ENCODE data around the gene BNC2.

Gene BNC2

DNA sequence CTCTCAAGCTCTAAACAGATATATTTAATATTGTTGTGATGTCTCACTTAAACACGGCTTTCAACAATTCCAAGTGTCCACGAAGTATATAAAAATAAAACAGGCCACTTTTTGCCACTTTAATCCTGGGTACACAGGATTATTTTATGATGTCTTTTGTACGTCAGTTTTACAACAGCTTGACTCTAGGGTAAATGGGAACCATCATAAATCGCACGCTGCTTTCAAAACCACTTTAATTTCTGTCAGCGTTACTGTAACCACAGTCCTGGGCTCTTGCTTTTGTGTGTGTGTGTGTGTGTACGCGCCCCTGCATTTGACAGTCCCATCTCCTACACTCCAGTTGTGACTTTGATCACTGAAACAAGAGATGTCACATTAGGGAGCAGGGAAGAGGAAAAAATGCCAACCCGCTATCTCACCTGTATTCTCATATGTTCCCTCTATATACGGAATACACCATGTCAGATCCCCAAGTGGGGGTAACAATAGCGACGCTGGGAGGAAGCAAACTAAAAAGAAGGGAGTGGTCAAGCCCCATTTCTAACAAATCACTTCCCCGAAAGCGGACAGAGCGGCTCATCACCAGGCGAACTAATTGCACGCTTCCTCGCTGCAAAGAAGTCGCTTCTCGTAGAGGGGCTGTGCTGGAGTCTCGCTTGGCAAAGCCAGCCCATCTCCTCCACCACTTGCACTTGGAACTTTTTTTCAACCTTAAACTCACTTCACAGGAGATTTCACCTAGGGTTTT lies 1.2 kb downstream of the BNC2 start:
- no peaks in the 10 kb centered on the region for H3K9me3 ChIP-seq (ENCODE audit: control insufficient read depth, insufficient read depth, low read depth, low read length)
- TF ChIP-seq PRDM1 (tag by site-specific recombination; IDR thresholded peaks at IDR 0.05) (0 out of 2 replicates have a peak, but pooled peaks have one; percentile 20), ZNF169 (tag by site-specific recombination; IDR thresholded peaks at IDR 0.05) (no peak), MZF1 (tag by site-specific recombination; IDR thresholded peaks at IDR 0.05; ENCODE audit: borderline replicate concordance) (peak; percentile 71; the same call in 1 of the 2 replicates), ZBTB20 (tag by site-specific recombination; IDR thresholded peaks at IDR 0.05) (peak; percentile 71), ZNF626 (tag by site-specific recombination; IDR thresholded peaks at IDR 0.05) (no peak), GLI2 (tag by site-specific recombination; IDR thresholded peaks at IDR 0.05; ENCODE audit: borderline replicate concordance, low read depth) (no peak), PRDM6 (tag by site-specific recombination; IDR thresholded peaks at IDR 0.05) (peak; percentile 87), SETDB1 (IDR thresholded peaks at IDR 0.05; ENCODE audit: insufficient read length, low read length) (no peak), ZNF600 (tag by site-specific recombination; IDR thresholded peaks at IDR 0.05) (peak; percentile 68), YY2 (tag by site-specific recombination; IDR thresholded peaks at IDR 0.05) (no peak), ZBTB17 (tag by site-specific recombination; IDR thresholded peaks at IDR 0.05) (peak; percentile 52; the same call in 1 of the 2 replicates), FEZF1 (tag by site-specific recombination; IDR thresholded peaks at IDR 0.05) (peak; percentile 97), ZBTB48 (tag by site-specific recombination; IDR thresholded peaks at IDR 0.05) (peak; percentile 86)
- TF ChIP-seq, protein P1, sequence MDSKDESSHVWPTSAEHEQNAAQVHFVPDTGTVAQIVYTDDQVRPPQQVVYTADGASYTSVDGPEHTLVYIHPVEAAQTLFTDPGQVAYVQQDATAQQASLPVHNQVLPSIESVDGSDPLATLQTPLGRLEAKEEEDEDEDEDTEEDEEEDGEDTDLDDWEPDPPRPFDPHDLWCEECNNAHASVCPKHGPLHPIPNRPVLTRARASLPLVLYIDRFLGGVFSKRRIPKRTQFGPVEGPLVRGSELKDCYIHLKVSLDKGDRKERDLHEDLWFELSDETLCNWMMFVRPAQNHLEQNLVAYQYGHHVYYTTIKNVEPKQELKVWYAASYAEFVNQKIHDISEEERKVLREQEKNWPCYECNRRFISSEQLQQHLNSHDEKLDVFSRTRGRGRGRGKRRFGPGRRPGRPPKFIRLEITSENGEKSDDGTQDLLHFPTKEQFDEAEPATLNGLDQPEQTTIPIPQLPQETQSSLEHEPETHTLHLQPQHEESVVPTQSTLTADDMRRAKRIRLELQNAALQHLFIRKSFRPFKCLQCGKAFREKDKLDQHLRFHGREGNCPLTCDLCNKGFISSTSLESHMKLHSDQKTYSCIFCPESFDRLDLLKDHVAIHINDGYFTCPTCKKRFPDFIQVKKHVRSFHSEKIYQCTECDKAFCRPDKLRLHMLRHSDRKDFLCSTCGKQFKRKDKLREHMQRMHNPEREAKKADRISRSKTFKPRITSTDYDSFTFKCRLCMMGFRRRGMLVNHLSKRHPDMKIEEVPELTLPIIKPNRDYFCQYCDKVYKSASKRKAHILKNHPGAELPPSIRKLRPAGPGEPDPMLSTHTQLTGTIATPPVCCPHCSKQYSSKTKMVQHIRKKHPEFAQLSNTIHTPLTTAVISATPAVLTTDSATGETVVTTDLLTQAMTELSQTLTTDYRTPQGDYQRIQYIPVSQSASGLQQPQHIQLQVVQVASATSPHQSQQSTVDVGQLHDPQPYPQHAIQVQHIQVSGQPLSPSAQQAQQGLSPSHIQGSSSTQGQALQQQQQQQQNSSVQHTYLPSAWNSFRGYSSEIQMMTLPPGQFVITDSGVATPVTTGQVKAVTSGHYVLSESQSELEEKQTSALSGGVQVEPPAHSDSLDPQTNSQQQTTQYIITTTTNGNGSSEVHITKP (tag by site-specific recombination; IDR thresholded peaks at IDR 0.05) = peak; percentile 94
- TF ChIP-seq, protein P2, sequence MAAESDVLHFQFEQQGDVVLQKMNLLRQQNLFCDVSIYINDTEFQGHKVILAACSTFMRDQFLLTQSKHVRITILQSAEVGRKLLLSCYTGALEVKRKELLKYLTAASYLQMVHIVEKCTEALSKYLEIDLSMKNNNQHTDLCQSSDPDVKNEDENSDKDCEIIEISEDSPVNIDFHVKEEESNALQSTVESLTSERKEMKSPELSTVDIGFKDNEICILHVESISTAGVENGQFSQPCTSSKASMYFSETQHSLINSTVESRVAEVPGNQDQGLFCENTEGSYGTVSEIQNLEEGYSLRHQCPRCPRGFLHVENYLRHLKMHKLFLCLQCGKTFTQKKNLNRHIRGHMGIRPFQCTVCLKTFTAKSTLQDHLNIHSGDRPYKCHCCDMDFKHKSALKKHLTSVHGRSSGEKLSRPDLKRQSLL (tag by site-specific recombination; IDR thresholded peaks at IDR 0.05) = no peak
- H3K4me3 ChIP-seq (ENCODE audit: low read depth, low read length) = peak overlapping the region; percentile 90
- H3K27ac ChIP-seq (ENCODE audit: extremely low read depth, low read depth, low read length) = no peak overlapping the region
- H3K36me3 ChIP-seq (ENCODE audit: control insufficient read depth in 2 of 2, insufficient read depth in 1 of 2, low read length in 2 of 2) = no peaks in the 10 kb centered on the region
- ChIA-PET CTCF (no interaction called here), POLR2A (no interaction called here)
- H3K4me1 ChIP-seq (ENCODE audit: control insufficient read depth, insufficient read depth, low read length) = peaks cover 13% of the 10 kb centered on the region

DNA sequence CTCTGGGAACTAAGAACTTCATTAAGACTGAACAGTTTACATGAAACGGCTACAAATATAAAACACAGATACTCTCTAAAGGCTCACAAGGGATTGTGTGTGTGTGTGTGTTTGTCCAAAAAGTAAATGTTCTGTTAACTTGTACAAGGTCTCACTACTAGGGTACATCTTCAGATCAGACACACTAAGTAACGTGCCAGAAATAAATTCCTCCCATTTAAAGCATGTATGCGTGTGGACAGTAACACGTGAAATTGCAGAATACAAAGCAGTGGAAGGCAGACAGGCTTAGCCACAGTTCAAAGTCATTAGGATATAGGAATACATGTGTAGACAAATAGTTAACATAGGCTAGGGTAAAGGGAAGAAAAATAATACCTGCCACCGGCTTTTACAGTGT lies 1.8 kb downstream of the BNC2 start:
- CTCF ChIA-PET = no interaction called here
- no peak overlapping the region for H3K4me3 ChIP-seq (ENCODE audit: low read depth, low read length)
- POLR2A ChIA-PET = no interaction called here
- no peaks in the 10 kb centered on the region for H3K36me3 ChIP-seq (ENCODE audit: control insufficient read depth in 2 of 2, insufficient read depth in 1 of 2, low read length in 2 of 2)
- no peak overlapping the region for H3K27ac ChIP-seq (ENCODE audit: extremely low read depth, low read depth, low read length)
- H3K9me3 ChIP-seq (ENCODE audit: control insufficient read depth, insufficient read depth, low read depth, low read length) = no peaks in the 10 kb centered on the region
- TF ChIP-seq ZBTB48 (tag by site-specific recombination; IDR thresholded peaks at IDR 0.05) = peak; percentile 63; the same call in 1 of the 2 replicates
- TF ChIP-seq ZNF792 (tag by site-specific recombination; IDR thresholded peaks at IDR 0.05) = no peak
- peaks cover 13% of the 10 kb centered on the region for H3K4me1 ChIP-seq (ENCODE audit: control insufficient read depth, insufficient read depth, low read length)

All from HEK293 (cell line).